Body of pancreas (tissue), 4 donors: Measurements from ENCODE around the gene IL1RAPL1.

Experiments
- POLR2A ChIP-seq, 3 donors: fragments of 450-650 bp; IDR thresholded peaks; one replicate each; pipeline ENCODE4 v1.6.1; 2016; ENCODE audit warnings: antibody characterized with exemption in 3 of 3, mild to moderate bottlenecking in 2 of 3
- TF ChIP-seq, protein P1 (sequence below), 7 experiments: fragments of 450-650 bp in 4 of 7; fragments of 200-600 bp in 3 of 7; sonication (generic) in 3 of 7; IDR thresholded peaks; one replicate each; pipeline ENCODE4 v1.5.1; 2016 to 2019; ENCODE audit warnings: antibody characterized with exemption in 7 of 7

DNA sequence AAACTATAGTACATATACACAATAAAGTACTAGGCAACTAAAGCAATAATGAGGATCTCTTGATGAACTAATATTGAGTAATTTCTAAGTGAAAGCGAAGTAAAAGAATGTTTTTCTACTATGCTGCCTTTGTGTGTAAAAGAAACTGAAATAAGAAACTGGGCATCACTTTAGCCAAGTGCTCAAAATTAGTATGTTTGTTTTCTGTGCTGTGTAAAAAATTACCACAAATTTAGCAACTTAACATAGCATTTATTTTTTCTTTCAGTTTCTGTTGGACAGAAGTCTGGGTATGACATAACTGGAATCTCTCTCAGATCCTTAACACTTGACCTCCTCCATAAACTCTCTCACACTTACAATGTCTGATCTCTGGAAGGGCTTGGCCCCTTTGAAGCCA, 941.0 kb downstream of the IL1RAPL1 start:
- TF ChIP-seq, protein P1, sequence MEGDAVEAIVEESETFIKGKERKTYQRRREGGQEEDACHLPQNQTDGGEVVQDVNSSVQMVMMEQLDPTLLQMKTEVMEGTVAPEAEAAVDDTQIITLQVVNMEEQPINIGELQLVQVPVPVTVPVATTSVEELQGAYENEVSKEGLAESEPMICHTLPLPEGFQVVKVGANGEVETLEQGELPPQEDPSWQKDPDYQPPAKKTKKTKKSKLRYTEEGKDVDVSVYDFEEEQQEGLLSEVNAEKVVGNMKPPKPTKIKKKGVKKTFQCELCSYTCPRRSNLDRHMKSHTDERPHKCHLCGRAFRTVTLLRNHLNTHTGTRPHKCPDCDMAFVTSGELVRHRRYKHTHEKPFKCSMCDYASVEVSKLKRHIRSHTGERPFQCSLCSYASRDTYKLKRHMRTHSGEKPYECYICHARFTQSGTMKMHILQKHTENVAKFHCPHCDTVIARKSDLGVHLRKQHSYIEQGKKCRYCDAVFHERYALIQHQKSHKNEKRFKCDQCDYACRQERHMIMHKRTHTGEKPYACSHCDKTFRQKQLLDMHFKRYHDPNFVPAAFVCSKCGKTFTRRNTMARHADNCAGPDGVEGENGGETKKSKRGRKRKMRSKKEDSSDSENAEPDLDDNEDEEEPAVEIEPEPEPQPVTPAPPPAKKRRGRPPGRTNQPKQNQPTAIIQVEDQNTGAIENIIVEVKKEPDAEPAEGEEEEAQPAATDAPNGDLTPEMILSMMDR (IDR thresholded peaks at IDR 0.05) = no peak
- no peak for TF ChIP-seq POLR2A (IDR thresholded peaks at IDR 0.05)
